ENCODE results near the gene METTL23. TPM values are rescaled to one million over a fixed set of nuclear protein-coding genes. Genes with fewer than 3 reads are reported as not detected.

Gene METTL23
- total RNA-seq, 1 donor from 2014 or later = 28.2 TPM

DNA sequence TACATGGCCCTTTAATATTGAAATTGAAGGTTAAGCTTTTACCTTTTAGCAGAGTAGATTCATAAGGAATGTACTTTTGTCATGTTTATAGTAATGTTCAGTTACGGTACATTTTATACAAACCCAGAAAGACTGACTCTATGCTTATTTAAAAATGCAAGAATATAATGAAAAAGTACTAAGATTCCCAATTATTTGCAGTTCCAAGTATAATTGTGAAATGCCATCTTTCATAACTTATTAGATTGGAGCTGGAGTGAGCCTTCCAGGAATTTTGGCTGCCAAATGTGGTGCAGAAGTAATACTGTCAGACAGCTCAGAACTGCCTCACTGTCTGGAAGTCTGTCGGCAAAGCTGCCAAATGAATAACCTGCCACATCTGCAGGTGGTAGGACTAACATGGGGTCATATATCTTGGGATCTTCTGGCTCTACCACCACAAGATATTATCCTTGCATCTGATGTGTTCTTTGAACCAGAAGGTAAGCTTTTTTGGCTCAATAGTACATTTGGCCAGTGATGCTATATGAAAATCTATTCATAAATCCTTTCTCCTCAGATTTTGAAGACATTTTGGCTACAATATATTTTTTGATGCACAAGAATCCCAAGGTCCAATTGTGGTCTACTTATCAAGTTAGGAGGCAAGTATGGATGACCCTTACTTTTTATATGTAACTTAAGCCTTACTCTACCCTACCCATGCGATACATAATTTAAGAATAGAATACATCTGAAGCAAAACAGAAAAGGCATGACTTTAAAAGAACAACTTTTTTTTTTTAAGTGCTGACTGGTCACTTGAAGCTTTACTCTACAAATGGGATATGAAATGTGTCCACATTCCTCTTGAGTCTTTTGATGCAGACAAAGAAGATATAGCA, 6.3 kb downstream of the METTL23 start:
- peaks cover 27% of the 10 kb centered on the region for H3K4me1 Mint-ChIP-seq (ENCODE audit: low read depth)
- peaks cover 27% of the 10 kb centered on the region for H3K36me3 Mint-ChIP-seq (ENCODE audit: insufficient read depth)
- DNase-seq (ENCODE audit: low spot score, unreplicated experiment) = no peak
- peak overlapping the region; percentile 99 for H3K4me3 Mint-ChIP-seq (ENCODE audit: low read depth)
- no peaks in the 10 kb centered on the region for H3K9me3 Mint-ChIP-seq (ENCODE audit: low read depth)
- H3K27me3 Mint-ChIP-seq = no peaks in the 10 kb centered on the region
- TF ChIP-seq CTCF (IDR thresholded peaks at IDR 0.05; ENCODE audit: unreplicated experiment) = no peak
- peak overlapping the region; percentile 47 for H3K27ac Mint-ChIP-seq

DNA sequence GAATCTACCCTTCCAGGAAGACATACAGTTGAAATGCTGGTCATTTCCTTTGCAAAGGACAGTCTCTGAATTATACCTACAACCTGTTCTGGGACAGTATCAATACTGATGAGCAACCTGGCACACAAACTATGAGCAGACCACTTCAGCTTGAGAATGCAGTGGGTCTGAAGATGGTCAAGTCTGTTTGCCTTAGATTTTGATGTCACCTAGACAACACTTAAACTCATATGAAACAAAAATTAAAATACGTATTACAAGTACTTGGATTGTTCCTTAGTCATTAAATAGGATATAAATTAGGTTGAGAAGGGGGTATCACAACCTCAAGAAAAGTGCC, 6.9 kb downstream of the METTL23 start:
- H3K9me3 Mint-ChIP-seq (ENCODE audit: low read depth) = no peaks in the 10 kb centered on the region
- H3K4me1 Mint-ChIP-seq (ENCODE audit: low read depth) = peaks cover 32% of the 10 kb centered on the region
- peak overlapping the region; percentile 99 for H3K4me3 Mint-ChIP-seq (ENCODE audit: low read depth)
- peak overlapping the region; percentile 47 for H3K27ac Mint-ChIP-seq
- DNase-seq (ENCODE audit: low spot score, unreplicated experiment) = no peak
- H3K36me3 Mint-ChIP-seq (ENCODE audit: insufficient read depth) = peaks cover 27% of the 10 kb centered on the region
- no peaks in the 10 kb centered on the region for H3K27me3 Mint-ChIP-seq
- TF ChIP-seq CTCF (IDR thresholded peaks at IDR 0.05; ENCODE audit: unreplicated experiment) = no peak

GRCh38 chr17:76734080-76734840, 7.6 kb downstream of the METTL23 start:
- no peak for TF ChIP-seq CTCF (IDR thresholded peaks at IDR 0.05; ENCODE audit: unreplicated experiment)
- peak overlapping the region; percentile 99 for H3K4me3 Mint-ChIP-seq (ENCODE audit: low read depth)
- no peaks in the 10 kb centered on the region for H3K27me3 Mint-ChIP-seq
- H3K9me3 Mint-ChIP-seq (ENCODE audit: low read depth) = no peaks in the 10 kb centered on the region
- H3K36me3 Mint-ChIP-seq (ENCODE audit: insufficient read depth) = peaks cover 27% of the 10 kb centered on the region
- peak overlapping the region; percentile 76 for H3K27ac Mint-ChIP-seq
- peaks cover 38% of the 10 kb centered on the region for H3K4me1 Mint-ChIP-seq (ENCODE audit: low read depth)
- DNase-seq (ENCODE audit: low spot score, unreplicated experiment) = no peak

- DNase-seq (ENCODE audit: low spot score, unreplicated experiment) = no peak
- H3K27ac Mint-ChIP-seq = peak overlapping the region; percentile 88
- H3K36me3 Mint-ChIP-seq (ENCODE audit: insufficient read depth) = peaks cover 26% of the 10 kb centered on the region
- H3K4me3 Mint-ChIP-seq (ENCODE audit: low read depth) = peak overlapping the region; percentile 99
- TF ChIP-seq CTCF (IDR thresholded peaks at IDR 0.05; ENCODE audit: unreplicated experiment) = no peak
- no peaks in the 10 kb centered on the region for H3K9me3 Mint-ChIP-seq (ENCODE audit: low read depth)
- no peaks in the 10 kb centered on the region for H3K27me3 Mint-ChIP-seq
- peaks cover 37% of the 10 kb centered on the region for H3K4me1 Mint-ChIP-seq (ENCODE audit: low read depth)
Measured at GRCh38 chr17:76735006-76735405, 8.4 kb downstream of the METTL23 start.

GRCh38 chr17:76735586-76736348, 9.1 kb downstream of the METTL23 start:
- H3K27ac Mint-ChIP-seq = peak overlapping the region; percentile 98
- DNase-seq (ENCODE audit: low spot score, unreplicated experiment) = no peak
- H3K9me3 Mint-ChIP-seq (ENCODE audit: low read depth) = no peaks in the 10 kb centered on the region
- H3K36me3 Mint-ChIP-seq (ENCODE audit: insufficient read depth) = peaks cover 26% of the 10 kb centered on the region
- peaks cover 37% of the 10 kb centered on the region for H3K4me1 Mint-ChIP-seq (ENCODE audit: low read depth)
- peak overlapping the region; percentile 99 for H3K4me3 Mint-ChIP-seq (ENCODE audit: low read depth)
- TF ChIP-seq CTCF (IDR thresholded peaks at IDR 0.05; ENCODE audit: unreplicated experiment) = no peak
- no peaks in the 10 kb centered on the region for H3K27me3 Mint-ChIP-seq

Measured in progenitor cell of endocrine pancreas (in vitro differentiated cells).